GM12891 (cell line): ENCODE results near the gene PSME3.
A peak's percentile ranks its signal among the peaks of the same experiment; 100 is the strongest.

Experiments used
- DNase-seq: peaks from one replicate; pipeline ENCODE4 v3.0.0; 2011; ENCODE audit warnings: low spot score; ENCODE audit not compliant: insufficient read length
- FAIRE-seq: peaks from 2 replicates; lab custom pipeline; 2011; peaks lifted over from hg19 to GRCh38; lab: Jason Lieb, UNC
- PAX5 ChIP-seq: IDR thresholded peaks from 2 replicates; pipeline ENCODE4 v1.6.1; 2011; ENCODE audit warnings: low read length, moderate library complexity, mild to moderate bottlenecking; ENCODE audit not compliant: insufficient read depth, severe bottlenecking
- POLR2A ChIP-seq: IDR thresholded peaks from 2 replicates; pipeline ENCODE4 v1.6.1; 2011; ENCODE audit warnings: low read depth, low read length, control low read depth
- POLR2AphosphoS5 ChIP-seq: IDR thresholded peaks from 2 replicates; pipeline ENCODE4 v1.6.1; 2011; ENCODE audit warnings: low read depth, low read length, control low read depth
- POU2F2 ChIP-seq: IDR thresholded peaks from 2 replicates; pipeline ENCODE4 v1.6.1; 2011; ENCODE audit warnings: low read depth, mild to moderate bottlenecking, control low read depth, low read length, moderate library complexity
- SPI1 ChIP-seq: IDR thresholded peaks from 2 replicates; pipeline ENCODE4 v1.6.1; 2011; ENCODE audit warnings: low read depth, low read length, control low read depth
- TAF1 ChIP-seq: IDR thresholded peaks from 2 replicates; pipeline ENCODE4 v1.6.1; 2011; ENCODE audit warnings: low read depth, low read length, control low read depth

Gene PSME3

DNA sequence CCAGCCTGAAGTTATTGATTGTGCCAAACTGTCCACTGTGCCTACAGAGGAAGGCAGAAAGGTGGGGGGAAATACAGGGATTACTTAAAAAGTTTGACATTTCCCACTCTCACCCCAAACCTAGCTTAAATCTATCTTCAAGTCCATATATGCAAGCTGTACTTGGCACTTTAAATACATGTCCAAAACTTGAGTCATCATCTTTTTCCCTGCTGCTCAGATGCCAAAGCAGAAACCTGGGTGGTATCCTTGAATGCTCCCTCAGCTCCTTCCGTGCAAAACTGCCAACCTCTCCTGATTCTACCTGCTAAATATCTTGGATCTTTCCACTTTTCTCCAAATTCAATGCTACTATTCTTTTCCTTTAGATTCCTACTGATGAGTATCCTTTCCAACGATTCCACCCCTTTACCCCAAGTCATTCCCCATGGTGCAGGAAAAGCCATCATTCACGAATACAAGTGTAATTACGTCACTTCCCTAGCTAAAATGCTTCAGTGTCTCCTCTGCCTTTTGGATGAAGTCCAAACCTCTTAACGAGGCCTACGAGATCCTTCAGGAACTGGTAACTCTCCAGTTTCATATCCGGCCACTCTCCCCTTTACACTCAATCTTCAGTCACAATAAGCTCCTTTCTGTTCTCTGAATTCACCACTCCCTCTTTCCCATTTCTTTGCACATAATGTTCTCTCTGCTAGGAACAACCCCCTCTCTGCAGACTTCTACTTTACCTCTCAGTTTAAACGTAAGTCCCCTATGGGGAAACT is 18.4 kb upstream of the PSME3 start:
- no peak for TF ChIP-seq POLR2AphosphoS5
- TF ChIP-seq TAF1 = no peak
- TF ChIP-seq SPI1 = no peak
- no peak for TF ChIP-seq POLR2A
- TF ChIP-seq PAX5 = no peak
- no peak for TF ChIP-seq POU2F2
- no peak for FAIRE-seq
- no peak for DNase-seq

DNA sequence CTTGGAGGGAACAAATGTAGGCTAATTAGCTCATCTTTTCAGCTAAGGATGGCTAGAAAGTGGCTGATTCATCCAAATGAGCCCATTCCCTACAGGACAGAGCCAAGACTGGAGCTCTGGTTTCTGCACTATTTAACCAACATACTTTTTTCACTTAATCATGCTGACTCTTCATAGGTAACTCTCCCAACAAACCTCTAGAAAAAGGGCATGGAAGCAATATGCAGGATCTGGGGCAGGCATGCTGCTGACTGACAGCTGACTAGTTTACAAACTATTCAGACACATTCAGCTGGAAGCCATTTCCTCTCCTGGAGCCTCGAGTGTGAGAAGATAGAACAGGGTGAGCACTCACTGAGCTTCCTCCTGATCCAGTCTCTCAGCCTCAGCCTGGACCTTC is 15.3 kb upstream of the PSME3 start:
- DNase-seq (no peak), FAIRE-seq (no peak)
- no peak for TF ChIP-seq TAF1

DNA sequence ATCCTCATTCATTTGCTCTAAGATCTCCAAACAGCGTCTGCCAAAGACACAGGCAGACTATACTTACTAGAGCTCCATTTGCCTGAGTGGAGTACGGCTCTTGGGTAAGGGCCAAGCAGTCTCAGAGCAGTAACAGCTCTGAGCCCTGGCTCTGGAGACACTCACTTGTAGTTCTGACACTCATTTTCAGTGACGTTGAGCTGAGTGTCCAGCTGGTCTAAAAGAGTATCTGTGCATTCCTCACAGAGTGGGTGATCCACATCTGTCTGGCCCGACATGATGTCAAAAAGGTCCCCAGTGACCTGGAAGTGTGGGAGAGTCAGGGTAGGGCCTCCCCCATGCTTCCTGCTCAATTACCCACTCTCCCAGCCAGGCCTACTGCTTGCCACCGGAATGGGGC is 14.8 kb upstream of the PSME3 start:
- DNase-seq = no peak
- no peak for FAIRE-seq
- TF ChIP-seq TAF1 (no peak), SPI1 (no peak), PAX5 (no peak), POLR2AphosphoS5 (no peak), POLR2A (no peak; the same call in 1 of the 2 replicates), POU2F2 (no peak)

DNA sequence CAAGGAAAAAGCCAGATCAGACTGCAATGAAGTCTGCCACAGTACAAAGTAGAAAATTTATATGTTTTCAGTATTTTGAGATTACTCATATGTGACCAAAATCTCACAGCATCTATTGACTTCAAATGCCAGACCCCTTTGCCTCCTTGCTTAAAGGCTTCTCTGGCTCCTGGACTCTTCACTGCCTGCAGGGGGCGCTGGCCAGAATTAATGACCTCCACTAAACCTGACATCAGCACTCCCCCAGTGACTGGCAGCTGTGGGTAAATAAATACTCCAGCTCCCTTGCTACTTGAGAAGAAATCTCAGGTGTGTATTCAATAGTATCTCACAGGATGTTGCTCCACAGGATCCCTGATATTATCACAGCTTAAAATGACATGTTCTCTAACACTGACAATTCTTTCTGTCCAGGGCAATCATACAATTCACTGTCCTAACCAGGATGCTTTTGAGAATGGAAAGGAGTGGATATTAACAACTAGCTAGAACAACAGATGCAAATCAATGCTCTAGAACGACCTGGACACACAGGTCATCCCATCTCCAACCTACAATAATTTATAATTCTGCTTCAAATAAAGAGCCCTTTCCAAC is 13.2 kb upstream of the PSME3 start:
- TF ChIP-seq SPI1 (no peak), POLR2AphosphoS5 (no peak), TAF1 (no peak), PAX5 (no peak), POU2F2 (no peak), POLR2A (no peak)
- DNase-seq (peak; percentile 46), FAIRE-seq (no peak)

- DNase-seq (no peak), FAIRE-seq (no peak)
- no peak for TF ChIP-seq POU2F2
Observed at GRCh38 chr17:42821176-42821575, 12.0 kb upstream of the PSME3 start.

- TF ChIP-seq SPI1 (no peak), POLR2A (no peak), POU2F2 (no peak)
- DNase-seq (no peak), FAIRE-seq (no peak)
Observed at GRCh38 chr17:42827472-42827871, 5.7 kb upstream of the PSME3 start.

GRCh38 chr17:42830971-42831370 is 2.2 kb upstream of the PSME3 start:
- TF ChIP-seq TAF1 (no peak), POU2F2 (no peak), POLR2AphosphoS5 (no peak), PAX5 (no peak), SPI1 (no peak), POLR2A (no peak)
- DNase-seq (no peak), FAIRE-seq (no peak)

- TF ChIP-seq SPI1 = no peak
- no peak for TF ChIP-seq POLR2A
- TF ChIP-seq POU2F2 = no peak
- TF ChIP-seq TAF1 = no peak
- TF ChIP-seq PAX5 = no peak
- no peak for TF ChIP-seq POLR2AphosphoS5
- FAIRE-seq (peak; percentile 33), DNase-seq (no peak)
Observed at GRCh38 chr17:42832213-42832933, 824 bp upstream of the PSME3 start.

GRCh38 chr17:42833767-42834422 is 698 bp downstream of the PSME3 start:
- TF ChIP-seq POLR2A = no peak
- no peak for TF ChIP-seq TAF1
- no peak for TF ChIP-seq POU2F2
- TF ChIP-seq SPI1 = no peak
- no peak for TF ChIP-seq PAX5
- no peak for TF ChIP-seq POLR2AphosphoS5
- DNase-seq (no peak), FAIRE-seq (peak; percentile 26)

- TF ChIP-seq TAF1 (no peak), POLR2A (no peak), SPI1 (no peak), POLR2AphosphoS5 (no peak), POU2F2 (no peak), PAX5 (no peak)
- no peak for FAIRE-seq
- no peak for DNase-seq
Observed at GRCh38 chr17:42835732-42836131, 2.5 kb downstream of the PSME3 start.
